SKM-1 (cell line): Measurements from ENCODE around the gene SNAPC2.
"Not testable (repeated sequence)": the region's sequence is repeated elsewhere in the genome, so short reads cannot be mapped to it uniquely, and the experiment has no call there.

ENCODE experiments used
- DNase-seq: peaks from one replicate; lab custom pipeline; 2025; ENCODE audit not compliant: unreplicated experiment; lab: John Stamatoyannopoulos, UW

The SNAPC2 gene

DNA sequence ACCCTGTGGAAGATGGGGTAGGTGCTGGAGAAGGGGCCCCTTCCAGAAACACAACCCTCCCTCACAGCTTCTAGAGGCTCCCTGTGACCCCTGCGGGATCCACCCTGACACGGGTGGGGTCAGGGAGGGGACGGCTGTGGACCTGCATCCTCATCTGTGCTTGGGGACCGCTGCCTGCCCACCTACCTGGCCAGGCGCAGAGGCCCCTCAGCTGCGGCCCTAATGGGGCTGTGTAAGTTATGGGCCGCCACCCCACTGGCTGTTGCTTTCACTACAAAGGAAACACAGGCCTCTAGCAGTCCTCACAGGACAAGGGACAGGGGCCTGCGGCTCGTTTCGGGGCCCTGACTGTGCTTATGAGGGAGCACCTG, 12.8 kb downstream of the SNAPC2 start:
- no peak for DNase-seq

DNA sequence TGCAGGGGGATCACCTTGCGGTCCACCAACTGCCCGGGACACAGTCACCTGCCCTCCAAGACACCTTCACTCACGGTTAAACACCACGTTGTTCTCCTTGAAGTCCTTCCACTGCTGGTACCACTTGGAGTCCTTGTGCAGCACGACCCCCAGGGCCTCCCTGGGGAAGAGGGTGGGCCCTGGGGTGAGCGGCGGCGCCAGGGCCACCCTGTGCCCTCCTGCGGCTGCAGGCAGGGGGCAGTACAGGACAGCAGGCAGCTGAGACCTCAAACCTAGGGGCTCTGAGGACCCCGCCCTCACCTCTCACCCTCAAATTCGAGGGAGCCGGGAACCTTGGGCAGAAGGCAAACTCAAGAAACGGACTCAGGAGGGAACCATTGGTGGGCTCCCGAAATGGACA, 13.3 kb downstream of the SNAPC2 start:
- no peak for DNase-seq

DNA sequence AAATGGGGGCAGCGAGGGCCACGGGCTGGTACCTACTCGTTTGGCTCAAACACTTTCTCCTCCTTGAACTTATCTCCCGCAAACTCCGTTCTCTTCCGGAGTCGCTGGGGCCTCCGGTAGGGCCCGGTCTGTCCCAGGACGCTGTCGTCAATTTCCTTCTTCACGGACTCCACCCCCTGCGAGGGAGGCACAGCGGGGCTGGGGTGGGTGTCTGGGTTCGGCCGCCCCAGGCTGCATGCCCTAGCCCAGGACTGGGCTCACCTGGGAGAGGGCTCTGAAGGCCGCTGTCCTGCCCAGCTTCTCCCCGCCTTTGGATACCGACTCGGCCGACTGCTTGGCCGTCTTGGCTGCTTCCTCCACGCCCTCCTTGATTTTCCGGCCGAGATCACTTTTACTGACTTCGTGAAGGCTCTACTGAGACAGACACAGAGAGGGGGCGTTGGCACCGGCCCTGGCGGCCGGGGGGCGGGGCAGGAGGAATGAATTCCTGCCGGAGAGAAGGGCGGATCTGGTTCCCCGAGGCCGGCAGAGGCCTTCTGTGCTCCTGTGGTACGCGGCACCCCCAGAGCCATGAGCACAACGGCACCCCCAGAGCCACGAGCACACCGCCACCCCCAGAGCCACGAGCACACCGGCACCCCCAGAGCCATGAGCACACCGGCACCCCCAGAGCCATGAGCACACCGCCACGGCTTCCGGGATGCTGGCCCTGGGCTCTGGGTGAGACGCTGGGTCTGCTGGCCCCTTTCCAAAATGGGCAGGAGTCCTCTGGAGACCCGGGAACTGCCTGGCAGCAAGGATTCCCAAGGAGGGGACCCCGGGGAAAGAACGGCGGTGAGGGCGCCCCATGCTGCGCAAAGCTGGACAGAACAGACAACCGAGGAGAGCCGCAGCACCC, 13.9 kb downstream of the SNAPC2 start:
- no peak for DNase-seq

DNA sequence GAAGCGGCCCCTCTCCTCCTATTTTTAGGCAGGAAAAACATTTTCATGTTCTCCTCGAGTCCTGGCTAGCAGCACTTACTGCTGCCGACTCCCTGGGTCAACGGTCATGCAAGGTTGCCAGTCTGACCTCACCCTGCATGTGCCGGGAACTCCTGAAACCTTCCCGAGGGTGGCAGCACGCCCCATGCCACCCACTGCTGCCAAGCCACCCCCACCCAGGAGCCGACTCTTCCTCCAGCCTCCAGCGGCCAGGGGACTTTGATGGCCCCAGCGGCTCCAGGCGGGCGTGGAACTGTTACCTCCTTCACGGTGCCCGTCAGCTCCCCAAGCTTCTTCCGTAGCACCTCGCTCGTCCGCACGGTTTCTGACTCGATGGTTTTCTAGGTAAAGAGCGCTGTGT, 14.6 kb downstream of the SNAPC2 start:
- no peak for DNase-seq

DNA sequence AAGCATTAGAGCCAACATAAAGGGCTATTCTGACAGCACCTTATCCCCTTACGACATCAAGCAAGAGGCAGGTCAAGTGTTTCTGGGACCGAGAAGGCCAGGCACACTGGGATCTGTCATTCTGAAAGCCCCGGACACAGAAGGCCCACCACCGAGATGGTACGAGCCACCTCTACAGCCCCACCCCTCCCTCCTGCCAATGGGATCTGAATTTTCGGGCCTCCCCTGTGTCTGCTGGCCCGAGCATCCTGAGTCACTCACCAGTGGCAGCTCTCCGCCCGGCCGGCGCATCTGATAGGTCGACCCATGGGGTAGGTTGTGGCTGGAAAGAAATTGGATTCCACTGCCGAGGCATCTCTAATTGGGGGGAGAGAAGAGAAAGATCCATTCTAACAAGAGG, 20.7 kb downstream of the SNAPC2 start:
- no peak for DNase-seq

DNA sequence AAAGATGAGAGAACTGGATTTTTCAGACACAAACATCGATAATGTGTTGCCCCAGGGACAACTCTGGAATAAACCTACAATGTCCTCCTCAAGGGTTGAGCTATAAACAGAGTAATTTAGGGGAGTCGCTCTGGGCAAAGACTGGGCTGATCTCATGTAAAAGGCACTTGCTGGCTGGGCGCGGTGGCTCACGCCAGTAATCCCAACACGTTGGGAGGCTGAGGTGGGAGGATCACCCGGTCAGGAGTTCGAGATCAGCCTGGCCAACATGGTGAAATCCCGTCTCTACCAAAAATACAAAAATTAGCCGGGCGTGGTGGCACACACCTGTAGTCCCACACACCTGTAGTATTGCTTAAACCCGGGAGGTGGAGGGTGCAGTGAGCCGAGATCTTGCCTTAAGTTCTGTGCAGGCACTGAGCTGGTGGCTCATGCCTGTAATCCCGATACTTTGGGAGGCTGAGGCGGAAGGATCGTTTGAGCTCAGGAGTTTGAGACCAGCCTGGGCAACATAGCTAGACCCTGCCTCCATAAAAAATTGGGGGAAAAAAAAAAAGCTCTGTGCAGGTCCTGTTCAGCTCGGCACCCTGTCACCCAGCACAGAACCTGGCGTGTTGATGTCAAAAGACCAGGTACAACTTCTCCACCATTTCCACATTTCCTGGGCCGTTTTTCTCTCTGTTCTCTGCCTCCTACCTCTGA, 21.9 kb downstream of the SNAPC2 start:
- no peak for DNase-seq

DNA sequence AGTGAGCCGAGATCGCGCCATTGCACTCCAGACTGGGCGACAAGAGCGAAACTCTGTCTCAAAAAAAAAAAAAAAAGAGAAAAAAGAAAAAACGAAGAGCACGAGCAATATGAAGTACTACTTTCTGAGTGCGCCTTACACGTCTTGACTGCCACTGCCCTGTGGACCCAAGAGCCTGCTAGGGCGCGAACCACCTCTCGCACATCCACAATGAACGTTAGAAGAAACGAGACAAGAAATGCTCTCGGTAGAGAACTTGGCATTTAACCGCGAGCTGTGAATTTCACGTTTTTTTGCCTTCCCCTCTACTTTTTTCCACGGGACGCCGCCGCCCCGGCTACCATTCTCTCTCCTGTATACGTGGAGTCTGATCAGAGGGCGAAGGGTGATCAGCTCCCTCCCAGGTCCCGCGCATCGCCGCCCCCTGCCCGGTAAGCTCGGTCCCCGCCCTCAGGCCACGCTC, 22.9 kb downstream of the SNAPC2 start:
- DNase-seq: no peak

DNA sequence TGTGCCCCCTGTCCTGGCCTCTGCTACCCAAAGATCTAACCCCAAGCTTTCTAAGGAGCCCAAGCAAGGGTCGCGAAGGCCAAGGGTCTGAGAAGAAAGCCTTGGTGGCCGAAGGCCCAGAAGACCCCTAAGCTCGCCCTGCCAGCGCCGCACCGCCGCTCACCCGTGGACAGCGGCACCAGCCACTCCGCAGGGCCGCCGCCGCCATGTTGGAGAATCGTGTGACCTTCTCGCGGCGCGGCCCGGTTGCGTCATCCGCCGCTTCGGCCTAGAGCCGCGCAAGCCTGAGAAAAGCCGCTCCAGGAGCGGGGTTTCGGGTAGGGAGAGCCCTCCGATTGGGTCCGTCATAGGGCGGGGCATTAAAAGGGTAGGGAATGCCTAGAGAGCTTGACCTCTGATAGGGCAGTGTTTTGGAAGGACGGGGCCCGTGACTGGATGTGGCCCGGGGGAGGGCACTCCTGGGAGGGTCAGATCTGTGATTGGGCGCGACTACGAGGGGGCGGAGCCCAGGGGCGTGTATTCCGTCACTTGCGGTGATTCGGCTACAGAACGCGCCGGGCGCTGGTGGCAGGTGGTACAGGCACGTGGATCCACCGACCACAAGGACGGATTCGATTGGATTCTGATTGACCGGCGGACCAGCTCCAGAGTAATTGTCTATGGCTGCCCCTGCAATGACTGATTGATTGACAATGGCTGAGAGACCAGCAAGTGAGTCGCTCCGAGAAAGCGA, 23.5 kb downstream of the SNAPC2 start, which contains the start of gene TIMM44:
Gene TIMM44 (minus strand): TSS at position 223 of the 733 bp plus-strand sequence. CDS start 15 bp downstream, at position 208.
- DNase-seq: peak; percentile 99

DNA sequence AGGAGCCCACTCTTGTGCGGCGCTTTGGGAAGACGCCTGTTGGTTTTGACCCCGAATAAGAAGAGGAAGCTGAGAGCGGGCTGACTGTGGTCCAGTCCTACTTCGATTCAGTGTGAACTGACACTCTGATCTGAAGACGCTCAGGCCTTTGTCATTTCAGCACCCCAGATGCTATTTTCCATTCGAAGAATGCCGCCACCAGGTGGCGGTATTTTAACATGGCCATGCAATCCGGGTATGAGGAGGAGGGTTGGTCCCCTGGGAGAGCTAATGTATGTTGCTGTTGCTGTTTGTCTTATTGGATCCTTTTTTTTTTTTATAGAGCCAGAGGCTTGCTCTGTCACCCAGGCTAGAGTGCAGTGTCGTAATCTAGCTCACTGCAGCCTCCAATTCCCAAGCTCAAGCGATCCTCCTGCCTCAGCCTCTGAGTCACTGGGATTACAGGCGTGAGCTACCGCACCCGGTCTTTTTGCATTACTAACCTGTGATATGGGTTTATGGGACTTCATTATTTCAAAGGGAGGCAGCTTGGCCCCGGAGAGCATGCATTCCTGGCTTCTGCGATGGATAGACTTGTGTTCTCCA, 24.1 kb downstream of the SNAPC2 start:
- DNase-seq: peak; percentile 79

DNA sequence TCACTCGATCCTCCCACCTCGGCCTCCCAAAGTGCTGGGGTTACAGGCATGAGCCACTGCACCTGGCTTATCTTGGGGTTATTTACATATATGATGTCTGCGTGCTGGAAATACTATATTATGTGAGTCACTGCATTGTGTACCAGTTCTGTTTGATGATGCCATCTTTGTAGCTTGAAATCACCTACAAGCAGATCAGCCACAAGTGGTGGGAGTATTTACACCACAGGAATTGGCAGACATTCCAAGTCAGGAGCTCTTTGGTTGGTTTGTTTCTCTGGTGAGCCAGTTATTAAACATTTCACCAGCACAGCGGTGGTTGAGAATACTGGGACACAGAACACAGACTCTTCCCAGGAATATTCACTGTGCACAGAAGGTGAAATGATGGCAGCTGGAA, 27.8 kb downstream of the SNAPC2 start:
- no peak for DNase-seq

DNA sequence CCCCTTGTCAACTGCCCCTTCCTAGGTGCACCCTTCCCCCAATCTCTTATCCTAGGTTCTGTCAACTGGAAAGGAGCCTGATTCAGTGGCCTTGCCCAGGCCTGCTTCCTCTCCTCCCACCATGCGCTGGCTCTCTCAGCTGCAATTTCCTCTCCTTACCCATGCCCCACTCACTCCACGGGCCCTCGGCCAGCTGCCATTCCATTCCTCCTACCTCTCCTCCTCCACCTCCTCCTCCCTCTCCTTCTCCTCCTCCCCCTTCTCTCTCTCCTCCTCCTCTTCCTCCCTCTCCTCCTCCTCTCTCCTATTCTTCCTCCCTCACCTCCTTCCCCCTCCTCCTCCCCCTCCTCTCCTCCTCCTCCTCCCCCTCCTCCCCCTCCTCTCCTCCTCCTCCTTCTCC, 32.9 kb downstream of the SNAPC2 start:
- DNase-seq: no peak

DNA sequence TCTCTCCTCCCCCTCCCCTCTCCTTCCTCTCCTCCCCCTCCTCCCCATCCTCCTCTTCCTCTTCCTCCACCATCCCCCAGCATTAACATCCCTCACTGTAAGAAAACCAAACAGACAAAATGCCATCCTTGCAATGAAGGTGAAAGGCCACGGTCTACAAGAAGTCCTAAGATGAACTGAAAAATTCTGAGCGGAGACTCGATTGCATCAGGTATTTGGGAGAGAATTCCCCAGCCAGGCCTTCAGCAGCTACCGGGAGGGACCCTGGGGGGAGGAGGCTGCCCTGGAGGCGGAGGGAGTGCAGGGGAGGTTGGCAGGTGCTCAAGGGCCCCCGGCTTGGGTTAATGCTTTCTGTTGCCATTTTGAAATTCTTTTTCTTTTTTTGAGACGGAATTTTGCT, 33.4 kb downstream of the SNAPC2 start:
- no peak for DNase-seq

DNA sequence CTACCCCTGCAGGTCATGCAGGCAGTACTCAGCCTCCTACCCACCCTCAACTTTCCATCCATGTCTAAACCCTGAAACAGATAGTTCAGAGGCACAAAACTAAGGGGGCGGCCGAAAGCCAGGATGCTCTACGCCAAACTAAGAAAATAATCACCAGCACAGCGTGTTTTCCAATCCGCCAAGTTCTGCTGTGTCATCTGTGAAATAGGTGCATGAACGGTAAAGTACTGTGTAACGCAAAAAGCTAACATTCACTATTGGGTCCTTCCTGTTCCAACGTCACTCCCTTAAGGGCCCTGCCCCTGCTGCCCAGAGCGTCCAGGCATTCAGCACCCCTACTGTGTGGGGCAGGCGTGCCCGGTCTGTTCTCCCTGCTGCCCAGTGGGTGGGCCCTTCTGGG, 35.6 kb downstream of the SNAPC2 start:
- DNase-seq: no peak

DNA sequence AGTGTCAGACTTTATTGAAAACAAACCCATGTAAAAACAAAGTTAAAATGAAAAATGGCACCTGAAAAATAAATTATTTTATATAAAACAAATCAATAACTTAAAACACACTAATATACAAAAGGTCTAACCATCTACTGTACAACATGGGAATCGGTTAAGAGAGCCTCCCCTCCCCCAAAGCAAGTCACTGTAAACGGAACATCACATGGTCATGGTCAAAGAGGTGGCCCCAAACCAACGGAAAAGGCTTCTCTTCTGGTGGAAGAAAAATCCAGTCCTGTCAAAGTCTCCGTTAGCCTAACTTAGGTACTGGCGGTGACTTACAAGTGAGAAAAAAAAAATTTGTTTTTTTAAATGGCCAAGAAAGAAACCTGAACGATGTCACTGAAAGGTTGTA, 39.1 kb downstream of the SNAPC2 start:
- no peak for DNase-seq

DNA sequence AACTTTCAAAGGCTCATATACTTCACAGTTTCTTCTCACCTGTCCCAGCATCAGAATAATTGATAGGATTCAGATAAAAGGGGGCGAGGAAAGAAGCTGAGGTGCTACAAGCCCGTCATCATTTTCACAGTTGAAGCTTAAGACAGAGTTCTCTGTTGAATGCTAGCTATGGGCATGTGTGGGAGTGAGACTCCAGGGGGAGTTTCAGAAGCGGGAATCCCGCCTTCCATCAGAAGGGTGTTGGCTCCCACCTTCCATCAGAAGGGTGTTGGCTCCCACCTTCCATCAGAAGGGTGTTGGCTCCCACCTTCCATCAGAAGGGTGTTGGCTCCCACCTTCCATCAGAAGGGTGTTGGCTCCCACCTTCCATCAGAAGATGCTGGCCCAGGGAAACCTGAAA, 40.9 kb downstream of the SNAPC2 start:
- not testable (repeated sequence) for DNase-seq

DNA sequence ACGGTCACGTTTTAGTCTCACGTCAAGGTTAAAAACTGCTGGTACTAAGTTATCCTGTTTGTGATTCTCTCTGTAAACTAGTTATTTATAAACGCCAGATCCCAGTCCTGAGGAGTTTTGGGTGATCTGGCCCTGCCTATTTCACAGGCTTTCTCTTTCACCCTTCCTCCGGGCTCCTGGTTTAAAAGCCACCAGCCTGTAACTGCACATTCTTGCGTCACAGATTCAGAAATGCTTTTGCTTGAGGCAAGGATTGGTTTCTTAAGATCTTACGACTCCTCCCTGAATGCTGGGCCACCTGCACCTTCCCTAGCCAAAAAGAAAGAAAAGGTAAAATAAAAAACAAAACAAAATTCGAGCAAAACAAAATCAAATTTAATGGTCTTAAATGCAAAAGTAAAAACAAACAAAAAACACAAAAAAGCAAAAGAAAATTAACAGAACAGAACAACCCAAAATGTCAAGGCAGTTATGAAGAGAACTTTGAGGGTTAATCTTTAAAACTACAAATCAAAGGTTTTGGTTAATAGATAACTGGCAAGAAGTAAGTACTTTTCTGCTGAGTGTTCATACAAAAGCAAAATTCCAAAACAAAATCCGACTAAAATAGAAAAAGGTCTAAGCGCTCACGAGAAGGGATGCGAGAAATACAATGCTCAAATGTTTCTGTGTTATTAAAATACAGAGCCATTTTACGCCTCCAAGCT, 41.9 kb downstream of the SNAPC2 start:
- no peak for DNase-seq

DNA sequence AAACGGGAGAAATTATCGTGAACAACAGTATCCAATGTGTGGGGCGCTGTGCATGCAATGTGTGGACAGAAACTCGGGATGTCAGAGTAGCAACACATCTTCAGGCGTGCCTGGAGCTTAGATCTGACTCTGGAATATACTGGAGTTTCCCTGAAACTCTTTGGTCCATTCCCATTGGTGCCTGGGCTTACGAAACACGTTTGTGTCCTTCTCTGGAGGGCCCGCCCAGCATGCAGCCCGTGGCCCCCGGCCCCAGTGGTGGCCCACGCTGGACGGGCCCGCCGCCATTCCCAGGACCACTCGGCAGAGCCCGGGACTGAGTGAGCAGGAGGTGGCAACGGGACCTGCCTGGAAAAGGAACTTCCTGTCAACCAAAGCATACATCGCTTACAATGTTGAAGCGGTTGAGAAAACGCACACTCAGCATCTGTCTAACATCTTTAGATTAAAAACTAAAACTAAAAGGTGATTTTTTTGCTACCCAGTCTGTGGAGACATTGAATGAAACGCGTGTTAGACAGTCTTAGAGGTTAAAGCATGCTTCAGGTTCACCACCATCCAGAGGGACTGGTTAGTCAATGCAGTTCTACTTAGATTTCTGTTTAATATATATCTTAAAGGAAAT, 42.6 kb downstream of the SNAPC2 start:
- DNase-seq: no peak

DNA sequence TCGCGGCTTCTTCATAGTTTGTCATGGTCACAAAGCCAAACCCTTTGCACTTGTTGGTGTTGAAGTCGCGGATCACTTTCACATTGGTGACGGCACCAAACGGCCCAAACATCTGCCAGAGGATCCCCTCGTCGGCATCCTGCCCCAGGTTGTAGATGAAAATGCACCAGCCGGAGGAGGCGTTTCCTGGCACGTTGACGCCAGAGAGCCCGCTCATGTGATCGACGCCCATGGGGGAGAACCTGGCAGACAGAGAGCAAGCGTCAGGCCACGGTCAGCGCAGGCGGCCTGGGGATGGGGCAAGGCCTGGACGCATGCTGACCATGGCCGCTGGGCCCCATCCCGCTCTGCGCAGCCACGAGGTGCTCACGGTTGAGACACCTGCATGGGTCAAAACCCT, 43.4 kb downstream of the SNAPC2 start:
- DNase-seq: no peak

DNA sequence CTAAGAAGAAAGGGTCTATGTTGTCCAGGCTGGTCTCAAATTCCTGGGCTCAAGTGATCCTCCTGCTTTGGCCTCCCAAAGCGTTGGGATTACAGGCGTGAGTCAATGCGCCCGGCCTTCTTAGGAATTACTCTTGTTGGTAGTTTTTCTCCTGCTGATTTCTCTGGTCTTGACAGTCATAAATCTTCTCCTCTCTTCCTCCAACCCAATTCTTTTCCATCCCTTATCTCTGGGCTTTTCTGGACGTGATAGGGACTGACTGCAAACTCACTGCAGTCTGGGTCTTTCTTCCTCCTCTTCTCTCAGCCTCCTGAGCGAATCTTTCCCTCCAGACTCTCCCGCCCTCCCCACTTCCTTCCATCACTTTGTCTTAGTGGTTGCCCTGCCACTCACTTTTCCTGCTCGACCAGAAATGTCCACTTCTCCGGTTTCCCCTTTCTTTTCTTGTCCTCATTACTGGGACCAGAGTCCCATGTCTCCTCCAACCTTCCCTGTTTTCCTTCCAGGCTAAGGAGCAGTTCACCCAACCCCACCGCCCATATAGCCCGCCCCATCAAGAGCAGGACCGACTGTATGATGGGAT, 45.2 kb downstream of the SNAPC2 start:
- DNase-seq: no peak
